ENCODE data around the gene DYSF.
A peak's percentile ranks its signal among the peaks of the same experiment; 100 is the strongest.

Gene DYSF

GRCh38 chr2:71492112-71492511 is 38.8 kb downstream of the DYSF start:
- no peak for TF ChIP-seq CTCF (conservative IDR thresholded peaks at IDR 0.05; ENCODE audit: low read length)
- H3K4me3 ChIP-seq (ENCODE audit: low read length): no peak overlapping the region
- DNase-seq (ENCODE audit: low read depth): no peak

GRCh38 chr2:71494091-71494490 is 40.7 kb downstream of the DYSF start:
- TF ChIP-seq CTCF (conservative IDR thresholded peaks at IDR 0.05; ENCODE audit: low read length): no peak
- DNase-seq (ENCODE audit: low read depth): no peak
- H3K4me3 ChIP-seq (ENCODE audit: low read length): no peak overlapping the region

GRCh38 chr2:71494523-71495155 is 41.3 kb downstream of the DYSF start:
- no peak for TF ChIP-seq CTCF (conservative IDR thresholded peaks at IDR 0.05; ENCODE audit: low read length)
- no peak for DNase-seq (ENCODE audit: low read depth)
- H3K4me3 ChIP-seq (ENCODE audit: low read length): no peak overlapping the region

GRCh38 chr2:71496156-71496770 is 42.9 kb downstream of the DYSF start:
- no peak overlapping the region for H3K4me3 ChIP-seq (ENCODE audit: low read length)
- no peak for TF ChIP-seq CTCF (conservative IDR thresholded peaks at IDR 0.05; ENCODE audit: low read length)
- no peak for DNase-seq (ENCODE audit: low read depth)

GRCh38 chr2:71498261-71498701 is 44.9 kb downstream of the DYSF start:
- peak; percentile 87 for DNase-seq (ENCODE audit: low read depth)
- no peak for TF ChIP-seq CTCF (conservative IDR thresholded peaks at IDR 0.05; ENCODE audit: low read length)
- H3K4me3 ChIP-seq (ENCODE audit: low read length): no peak overlapping the region

GRCh38 chr2:71499691-71500090 is 46.3 kb downstream of the DYSF start:
- DNase-seq (ENCODE audit: low read depth): no peak
- H3K4me3 ChIP-seq (ENCODE audit: low read length): no peak overlapping the region
- no peak for TF ChIP-seq CTCF (conservative IDR thresholded peaks at IDR 0.05; ENCODE audit: low read length)

- no peak for TF ChIP-seq CTCF (conservative IDR thresholded peaks at IDR 0.05; ENCODE audit: low read length)
- DNase-seq (ENCODE audit: low read depth): no peak
Observed at GRCh38 chr2:71500426-71501079, 47.2 kb downstream of the DYSF start.

More at GRCh38 chr2:71500426-71501079, 47.2 kb downstream of the DYSF start:
- H3K4me3 ChIP-seq (ENCODE audit: low read length): no peak overlapping the region
